ENCODE results near the gene RFLNA.
"Not testable (repeated sequence)": the region's sequence is repeated elsewhere in the genome, so short reads cannot be mapped to it uniquely, and the experiment has no call there.

The RFLNA gene

DNA sequence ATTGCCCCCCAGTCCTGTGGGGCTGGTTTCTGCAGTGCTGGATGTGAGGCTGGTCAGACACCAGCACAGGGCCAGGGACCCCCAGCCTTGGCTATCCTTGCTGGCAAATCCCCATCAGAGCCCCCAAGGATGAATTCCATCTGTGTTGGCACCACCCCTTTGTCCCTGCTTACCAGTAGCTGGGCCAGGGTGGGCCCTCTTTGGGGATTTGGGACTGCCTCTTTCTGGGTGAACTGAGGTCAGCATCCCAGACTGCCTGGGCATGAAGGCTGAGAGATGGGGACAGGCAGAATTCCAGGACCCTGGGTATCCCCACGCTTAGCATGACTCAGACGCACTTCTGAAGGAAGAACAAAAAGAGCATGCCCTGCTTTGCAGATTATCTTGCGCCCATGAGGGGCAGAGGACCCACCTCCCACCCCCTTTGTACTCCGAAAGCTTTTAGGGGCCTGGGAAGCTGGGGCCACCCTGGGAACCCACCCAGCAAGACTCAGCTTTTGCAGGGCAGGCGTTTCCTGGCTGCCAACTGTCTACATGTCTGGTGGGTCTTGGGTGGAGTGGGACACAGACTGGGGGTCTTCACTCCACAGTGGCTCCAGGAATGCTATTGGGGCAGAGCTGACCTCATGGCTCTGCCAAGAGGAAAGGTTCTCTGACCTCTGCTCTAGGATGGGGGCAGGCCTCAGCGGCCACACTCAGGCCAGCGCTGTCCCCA lies 26.8 kb downstream of the RFLNA start:
- DNase-seq, result no peak

DNA sequence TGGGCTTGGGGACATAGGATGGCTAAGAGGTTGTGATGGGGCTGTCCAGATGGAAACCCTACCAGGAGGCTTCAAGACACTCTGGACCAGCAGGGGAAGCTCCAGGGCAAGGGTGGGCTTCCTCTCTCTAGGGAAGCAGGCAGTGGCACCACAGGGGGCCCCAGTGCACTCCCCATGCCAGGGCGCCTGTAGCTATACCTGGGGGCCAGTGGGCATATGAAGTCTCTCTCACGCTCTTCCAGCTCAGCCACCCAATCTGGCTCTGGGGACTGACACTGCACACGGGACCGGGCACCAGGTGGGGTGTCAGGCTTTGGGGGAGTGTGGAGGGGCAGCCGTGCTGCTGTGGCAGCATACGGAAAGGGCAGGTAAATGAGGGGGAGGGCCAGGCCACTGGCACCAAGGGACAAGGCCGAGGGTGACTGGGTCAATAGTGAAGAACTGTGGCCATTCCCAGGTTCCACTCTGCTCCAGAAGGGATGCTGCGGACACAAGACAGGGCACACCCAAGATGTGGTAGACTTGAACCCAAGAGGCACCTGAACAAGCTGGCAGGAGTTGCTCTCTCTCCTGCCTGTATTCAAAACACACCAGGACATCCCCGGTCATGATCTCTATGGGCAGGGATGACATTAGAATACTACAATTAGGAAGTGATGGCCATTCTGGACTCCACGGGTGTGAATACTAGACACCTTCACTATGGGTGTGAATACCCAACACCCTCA lies 27.5 kb downstream of the RFLNA start:
- DNase-seq, result no peak

DNA sequence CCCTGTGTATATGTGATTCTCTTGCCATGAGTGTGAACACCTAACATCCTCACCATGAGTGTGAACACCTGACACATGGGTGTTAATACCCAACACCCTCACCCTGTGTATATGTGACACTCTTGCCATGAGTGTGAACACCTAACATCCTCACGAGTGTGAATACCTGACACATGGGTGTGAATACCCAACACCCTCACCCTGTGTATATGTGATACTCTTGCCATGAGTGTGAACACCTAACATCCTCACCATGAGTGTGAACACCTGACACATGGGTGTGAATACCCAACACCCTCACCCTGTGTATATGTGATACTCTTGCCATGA lies 28.1 kb downstream of the RFLNA start:
- not testable (repeated sequence) for DNase-seq

DNA sequence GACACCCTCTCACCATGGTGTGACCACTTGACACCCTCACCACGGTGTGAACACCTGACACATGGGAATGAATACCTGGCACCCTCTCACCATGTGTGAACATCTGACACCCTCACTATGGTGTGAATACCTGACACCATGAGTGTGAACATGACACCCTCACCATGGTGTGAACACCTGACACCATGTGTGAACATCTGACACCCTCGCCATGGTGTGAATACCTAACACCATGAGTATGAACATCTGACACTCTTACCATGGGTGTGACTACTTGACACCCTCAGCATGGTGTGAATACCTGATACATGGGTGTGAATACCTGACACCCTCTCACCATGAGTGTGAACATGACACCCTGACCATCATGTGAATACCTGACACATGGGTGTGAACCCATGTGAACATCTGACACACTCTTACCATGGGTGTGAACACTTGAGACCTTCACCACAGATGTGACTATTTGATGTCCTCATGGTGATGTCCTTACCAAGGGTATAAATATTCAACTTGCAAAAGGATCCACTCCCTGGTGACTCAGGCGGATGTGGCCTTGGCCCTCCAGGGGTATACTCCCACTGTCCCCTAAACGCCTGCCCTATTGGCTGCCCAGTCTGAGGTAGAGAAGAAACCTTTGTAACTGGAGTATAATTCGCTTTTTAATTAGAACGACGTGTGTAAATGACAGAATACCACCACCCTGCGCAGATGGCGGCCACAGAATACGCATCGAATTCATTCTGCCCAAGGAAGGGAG lies 29.1 kb downstream of the RFLNA start:
- no peak for DNase-seq

DNA sequence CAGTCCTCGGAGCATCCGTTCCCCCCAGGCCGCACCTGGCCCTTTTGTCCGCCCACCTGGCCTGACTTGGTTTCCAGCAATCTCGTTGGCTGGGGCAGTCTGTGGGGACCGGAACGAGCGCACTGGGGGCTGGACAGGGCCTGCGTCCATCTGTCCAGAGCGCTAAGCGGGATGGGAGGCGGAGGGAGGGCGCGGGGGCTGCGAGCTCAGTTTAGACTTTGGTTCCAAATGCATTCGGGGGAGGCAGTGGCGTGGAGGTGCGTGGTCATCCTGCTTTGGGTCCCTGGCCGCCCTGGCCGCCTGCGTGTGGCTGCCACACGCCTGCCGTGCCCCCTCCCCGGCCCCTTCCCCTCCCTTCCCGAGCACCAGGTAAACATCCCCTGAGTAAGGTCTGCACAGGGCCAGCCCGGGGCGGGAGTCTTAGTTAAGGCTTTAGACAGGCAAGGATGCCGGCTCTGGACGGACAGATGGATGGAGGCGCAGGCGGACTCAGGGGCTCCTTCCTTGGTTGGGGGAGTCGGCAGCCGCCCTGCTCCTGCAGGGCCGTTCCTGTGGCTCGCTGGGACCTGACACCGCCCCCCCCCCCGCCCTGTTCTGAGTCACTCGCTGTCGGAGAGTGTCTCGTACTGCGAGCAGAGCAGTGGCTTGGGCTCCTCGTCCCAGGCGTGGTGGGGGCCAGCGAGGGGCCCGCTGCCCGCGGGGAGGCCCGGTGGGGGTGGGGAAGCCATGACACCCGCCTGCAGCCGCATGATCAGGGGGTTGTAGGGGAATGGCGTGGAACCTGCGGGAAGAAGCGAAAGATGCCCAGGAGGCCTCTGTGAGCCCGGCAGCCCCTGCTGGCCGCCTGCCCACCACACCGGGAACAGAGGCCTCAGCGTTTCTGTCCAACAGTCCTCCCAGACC lies 30.2 kb downstream of the RFLNA start:
- no peak for DNase-seq

DNA sequence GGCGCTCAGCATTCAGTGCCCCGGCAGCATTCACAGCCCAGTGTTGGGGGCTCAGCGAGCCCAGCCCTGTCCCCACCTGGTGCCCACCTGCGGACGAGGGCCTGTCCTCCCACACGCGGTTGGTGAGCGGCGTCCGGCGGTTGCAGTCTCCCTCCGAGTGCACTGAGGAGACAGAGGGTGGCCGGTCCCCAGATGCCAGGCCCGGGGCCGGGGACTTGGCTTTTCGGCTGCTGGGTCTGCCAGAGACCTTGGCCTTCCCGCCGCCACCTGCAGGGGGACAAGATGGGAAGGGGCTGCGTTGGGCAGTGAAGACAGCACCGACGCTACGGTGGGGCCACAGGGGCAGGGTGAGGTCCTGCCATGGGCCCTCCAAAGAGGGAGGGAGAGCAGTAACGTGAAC lies 31.2 kb downstream of the RFLNA start:
- DNase-seq, result no peak

DNA sequence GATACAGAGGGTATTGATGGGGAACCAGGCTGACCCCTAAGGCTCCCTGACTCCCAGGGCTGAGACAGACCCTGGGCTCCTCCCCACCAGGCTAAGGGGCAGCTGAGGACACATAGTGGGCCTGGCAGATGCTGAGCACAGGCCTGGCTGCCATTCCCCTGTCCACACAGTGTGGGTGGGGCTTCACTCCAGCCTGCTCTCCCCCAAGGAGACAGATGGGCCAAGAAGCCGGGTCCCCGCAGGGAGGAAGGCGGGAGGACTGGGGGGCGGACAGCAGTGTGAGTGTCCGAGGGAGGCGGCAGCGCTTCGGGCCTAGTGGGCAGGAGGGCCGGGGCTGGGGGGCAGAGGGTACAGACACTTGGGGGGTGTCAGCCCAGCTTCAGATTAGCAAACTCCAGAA lies 32.0 kb downstream of the RFLNA start:
- no peak for DNase-seq

DNA sequence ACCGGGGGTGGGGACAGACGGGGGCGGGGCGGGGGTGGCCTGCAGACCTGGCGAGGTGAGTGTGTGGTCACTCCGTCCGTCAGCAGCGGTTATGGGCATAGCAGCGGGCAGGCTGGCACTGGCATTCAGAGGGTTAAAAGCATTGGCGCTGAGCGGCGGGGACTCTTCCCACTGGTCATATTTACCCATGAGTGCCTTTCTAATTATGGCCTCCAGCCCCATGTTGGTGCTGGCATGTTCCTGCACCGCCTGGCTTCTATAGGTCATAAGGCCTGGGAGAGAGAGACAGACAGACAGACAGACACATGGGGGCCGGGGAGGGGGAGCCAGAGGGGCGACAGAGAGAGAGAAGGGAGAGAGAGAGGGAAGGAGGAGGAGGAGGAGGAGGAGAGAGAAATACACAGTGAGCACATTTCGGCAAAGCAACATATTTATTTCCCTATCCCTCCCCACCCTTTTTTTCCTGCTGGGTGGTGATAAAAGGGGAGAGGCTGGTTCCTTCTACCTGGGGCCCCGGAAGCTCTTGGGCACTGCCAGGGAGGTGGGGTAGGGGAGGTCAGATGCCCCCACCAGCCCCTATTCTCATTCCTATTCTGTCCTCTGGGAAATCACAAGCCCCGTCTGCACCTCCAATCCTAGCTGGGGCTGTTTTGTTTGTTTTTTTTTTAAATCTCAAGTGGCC lies 32.6 kb downstream of the RFLNA start:
- DNase-seq, result no peak

DNA sequence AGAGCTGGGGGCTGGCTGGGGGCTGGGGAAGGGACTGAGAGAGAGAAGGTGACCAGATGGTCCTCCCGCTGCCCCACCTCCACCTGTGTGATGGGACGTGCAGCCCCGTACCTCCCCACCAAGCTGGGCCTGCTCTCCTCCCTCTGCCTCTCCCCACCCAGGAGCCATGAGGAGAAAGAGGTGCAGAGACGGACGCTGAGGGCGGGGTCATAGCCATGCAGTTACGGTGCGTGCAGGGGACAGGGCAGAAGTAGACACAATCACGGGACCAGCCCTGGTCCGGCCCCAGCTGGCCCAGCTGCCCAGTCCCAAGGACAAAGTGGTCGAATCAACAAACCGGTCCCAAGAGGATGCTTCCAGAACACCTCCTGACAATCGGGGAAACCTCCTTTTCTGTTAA lies 33.2 kb downstream of the RFLNA start:
- no peak for DNase-seq

DNA sequence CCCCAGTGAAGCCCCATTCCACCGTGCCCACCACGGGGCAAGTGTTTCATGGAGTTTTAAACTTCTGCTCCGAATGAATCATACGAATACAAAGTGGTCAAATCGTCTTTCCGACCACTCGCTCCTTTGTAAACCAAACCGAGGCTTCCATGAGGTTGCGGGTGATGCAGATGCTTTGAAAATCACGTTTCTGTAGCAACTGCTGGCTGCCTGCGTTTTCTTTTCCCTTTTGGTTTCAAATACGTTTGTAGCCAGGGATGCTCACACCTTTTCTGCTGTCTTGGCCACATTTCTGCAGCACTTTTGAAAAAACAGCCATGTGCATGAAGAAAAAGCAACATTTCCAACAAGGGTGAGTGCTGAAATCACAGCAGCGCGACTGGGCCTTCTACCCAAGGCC lies 33.7 kb downstream of the RFLNA start:
- no peak for DNase-seq

DNA sequence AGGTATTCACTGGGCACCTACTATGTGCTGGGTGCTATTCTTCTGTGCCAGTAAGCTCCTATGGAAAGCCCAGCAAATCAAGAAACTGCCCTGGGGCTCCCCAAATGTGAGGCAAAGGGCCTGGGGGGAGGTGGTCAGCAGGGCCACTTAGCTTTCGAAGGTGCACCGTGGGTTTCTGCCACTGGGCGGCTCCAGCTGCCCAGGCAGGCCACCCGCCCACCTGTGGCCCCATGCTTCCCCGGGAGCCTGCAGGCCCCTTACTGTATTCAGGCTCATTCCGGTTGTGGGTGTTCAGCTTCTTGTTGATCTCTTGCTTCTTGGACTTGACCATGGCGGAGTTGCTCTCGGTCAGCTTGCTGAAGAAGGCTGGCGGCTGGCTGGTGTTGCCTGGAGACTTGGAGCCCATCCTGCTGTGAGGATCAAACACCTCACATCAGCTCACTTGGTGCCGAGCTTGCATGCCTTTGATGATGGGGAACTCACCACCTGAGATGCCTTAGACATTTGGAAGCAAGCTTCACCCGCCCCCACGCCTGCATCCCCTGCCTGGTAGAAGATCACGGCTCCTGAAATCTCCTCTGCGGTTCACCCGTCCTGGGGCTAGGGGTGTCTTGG lies 37.3 kb downstream of the RFLNA start:
- no peak for DNase-seq

DNA sequence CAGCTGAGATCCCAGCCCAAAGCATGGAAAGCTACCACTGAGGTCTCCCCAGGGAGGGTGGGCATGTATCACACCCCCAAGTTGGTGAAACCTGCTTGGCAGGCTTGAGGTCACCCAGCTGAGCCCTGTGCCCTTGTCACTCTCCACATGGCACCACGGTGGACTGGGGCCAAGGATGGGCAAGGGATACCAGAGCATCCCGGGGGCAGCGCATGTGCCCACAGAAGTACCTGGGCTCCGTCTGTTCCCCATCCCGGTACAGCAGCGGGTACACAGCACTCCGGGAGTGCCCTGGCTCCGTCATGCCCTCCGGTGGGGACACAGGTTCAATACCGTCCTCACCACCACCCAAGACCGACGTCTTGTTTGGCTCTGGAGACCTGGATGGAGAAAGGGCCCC lies 38.0 kb downstream of the RFLNA start:
- DNase-seq, result no peak

DNA sequence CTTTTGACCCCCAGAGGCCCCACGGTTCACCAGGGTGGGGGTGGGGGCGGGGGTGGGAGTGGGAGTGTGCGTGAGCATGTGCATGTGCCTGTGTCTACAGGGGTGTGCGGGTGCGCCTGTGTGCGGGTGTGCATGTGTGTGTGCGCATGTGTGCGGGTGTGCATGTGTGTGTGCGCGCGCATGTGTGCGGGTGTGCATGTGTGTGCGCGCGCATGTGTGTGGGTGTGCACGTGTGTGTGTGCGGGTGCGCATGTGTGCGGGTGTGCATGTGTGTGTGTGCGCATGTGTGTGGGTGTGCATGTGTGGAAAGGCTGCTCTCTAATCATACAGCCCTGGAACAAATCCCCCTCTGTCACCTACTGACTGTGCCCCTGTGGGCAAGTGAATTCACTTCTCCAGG lies 38.8 kb downstream of the RFLNA start:
- DNase-seq, result no peak

DNA sequence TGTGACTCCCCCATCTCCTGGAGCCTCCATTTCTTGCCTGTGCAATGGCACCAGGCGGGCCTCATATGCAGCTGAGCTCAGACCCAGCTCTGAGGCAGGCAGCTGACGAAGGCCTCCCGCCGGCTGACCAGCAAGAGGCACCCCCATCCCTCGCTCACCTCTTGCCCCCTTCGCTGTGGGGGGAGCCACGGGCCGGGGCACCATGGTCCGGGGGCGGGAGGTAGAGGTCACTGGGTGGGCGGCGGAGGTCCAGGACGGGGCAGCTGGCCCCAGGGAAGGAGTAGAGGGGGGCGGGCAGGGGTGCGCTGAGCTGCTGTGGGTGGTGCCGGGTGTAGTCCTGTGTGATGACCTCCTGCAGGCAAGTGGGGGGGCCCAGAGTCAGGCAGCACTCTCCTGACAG lies 39.4 kb downstream of the RFLNA start:
- no peak for DNase-seq

DNA sequence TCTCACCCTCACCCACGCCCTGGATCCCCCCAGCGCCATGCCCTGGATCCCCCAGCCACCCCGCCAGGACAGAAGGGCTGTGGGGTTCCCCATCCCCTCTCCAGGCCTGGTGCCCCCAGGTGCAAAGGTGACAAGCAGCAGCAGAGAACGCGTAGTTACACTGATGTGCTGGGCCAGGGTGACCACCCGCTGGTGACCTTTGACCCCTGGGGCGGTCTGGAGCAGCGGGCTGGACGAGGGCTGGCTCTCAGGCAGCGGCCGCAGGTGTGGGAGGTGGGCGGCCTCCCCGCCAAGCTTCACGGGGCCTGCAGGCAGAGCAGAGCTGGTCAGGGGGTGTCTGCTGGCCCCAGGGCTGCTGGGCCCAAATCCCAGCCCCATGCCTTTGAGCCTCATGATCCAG lies 40.1 kb downstream of the RFLNA start:
- DNase-seq, result no peak

DNA sequence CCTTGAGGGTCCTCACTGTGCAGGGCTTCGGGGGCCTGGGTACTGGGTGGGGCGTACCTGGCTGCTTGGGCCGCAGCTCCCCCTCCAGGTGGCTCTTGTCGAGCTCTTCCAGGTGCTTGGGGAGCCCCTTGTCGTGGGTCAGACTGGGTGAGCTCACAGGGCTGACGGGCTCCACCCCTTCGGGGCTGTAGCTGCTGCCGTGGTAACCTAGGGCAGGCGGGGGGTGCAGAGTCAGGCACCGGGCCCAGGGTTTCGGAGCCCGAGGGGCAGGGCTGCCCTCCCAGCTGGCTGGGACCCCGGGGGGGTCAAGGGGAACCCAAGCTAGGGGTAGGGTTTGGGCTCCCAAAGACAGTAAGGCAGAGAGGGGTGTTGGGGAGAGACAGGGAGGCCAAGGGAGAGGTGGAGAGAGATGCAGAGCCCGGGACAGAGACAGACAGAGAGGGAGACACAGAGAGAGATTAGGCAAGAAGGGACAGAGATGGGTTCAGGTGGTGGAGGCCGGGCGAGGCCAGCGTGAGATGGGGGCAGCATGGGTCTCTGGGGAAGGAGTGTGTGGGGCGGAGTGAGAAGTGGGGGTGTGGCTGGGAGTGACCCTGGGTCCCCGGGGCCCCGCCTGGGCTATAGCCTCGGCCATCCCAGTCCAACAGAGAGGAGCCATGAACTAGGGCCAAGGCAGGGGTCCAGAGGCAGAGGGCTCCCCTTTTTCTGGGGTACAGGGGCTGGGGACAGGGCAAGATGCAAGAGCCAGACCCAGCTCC lies 40.7 kb downstream of the RFLNA start:
- DNase-seq, result no peak

DNA sequence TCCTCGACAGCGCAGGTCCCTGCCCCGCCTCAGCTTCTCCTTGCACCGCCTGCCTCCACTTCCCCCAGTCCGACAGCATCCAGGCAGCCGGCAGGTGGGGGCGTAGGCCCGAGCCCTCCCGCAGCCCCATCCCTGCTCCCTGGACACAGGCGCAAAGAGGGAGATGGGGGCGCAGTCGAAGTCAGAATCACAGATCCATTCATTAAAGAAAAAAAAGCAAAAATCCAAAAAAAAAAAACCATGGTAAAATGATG lies 41.2 kb downstream of the RFLNA start:
- no peak for DNase-seq

DNA sequence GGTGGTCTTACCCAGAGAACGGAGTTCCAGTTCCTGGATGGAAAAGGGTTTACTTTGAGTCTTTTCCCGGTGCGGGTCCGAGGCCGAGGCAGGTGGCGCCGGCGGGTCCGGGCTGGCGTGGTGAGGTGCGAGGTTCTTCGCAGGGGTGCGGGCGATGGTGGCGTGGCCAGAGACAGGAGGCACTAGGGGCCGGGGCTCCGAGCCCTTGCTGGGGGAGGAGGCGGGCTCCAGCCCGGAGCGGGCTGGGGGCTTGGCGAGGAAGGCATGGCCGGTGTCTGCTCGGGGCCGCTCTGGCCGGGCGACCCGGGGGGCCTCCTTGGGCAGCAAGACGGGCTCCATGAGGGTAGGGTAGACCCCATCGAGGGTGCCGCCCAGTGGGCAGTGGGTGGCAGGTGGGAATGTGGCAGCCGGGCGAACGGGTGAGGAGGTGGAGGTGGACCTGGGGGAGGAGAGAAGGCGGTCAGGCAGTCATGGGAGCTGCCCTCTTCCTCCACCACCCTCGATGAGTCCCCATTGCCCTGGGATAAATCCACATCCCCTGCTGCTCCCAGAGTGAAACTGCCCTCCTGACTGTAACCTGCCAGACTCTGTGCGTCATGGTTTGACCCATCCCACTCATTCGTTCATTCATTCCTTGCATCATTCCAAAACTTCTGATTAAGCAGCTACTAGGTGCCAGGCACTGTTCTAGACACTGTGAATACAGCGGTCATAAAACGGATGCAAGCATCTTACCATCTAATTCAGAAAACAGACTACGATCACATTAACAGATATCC lies 42.0 kb downstream of the RFLNA start:
- DNase-seq, result no peak

DNA sequence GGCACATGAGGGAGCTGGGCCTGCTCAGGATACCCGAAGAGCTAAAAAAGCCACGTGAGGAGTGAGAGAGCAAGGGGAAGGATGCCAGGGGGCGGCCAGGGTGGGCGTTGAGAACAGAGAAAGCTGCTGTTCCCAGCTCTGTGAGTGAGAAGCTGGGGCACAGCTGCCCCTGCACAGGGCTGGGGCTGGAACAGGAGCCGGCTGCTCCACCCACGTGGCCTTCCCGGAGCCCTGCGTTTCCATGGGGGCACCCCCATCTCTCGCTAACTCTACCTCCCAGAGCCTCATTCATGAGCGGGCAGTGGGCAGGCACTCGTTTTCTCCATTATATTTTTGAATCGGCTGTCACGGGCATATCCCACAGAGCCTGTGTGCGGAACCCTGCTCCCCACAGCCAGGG lies 42.7 kb downstream of the RFLNA start:
- DNase-seq, result no peak

DNA sequence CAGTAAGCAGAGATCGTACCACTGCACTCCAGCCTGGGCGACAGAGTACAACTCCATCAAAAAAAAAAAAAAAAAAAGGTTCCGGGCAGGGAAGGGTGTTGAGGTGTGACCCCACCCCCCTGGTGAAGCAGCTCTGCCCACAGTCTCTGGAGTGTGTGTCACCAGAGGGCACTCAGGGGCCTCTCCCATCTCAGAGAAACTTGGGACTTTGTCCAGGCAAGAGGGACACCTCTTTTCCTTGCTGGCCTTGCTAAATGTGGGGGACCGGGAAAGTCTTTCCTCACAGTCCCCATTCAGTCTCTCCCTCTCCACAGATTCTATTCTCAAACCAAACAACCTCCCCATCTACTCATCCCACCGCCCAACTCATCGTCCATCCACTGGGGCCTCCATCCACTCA lies 43.6 kb downstream of the RFLNA start:
- no peak for DNase-seq
